OCI-LY7 (cell line): ENCODE data around the gene ANKDD1B. TPM values are rescaled to one million over a fixed set of nuclear protein-coding genes. Genes with fewer than 3 reads are reported as not detected.

Source experiments
- BruUV-seq: library from RNA; stranded (reverse); fragments of 400-500 nt; replicated peaks from 2 replicates; lab custom pipeline; 2021; lab: Mats Ljungman, UMichigan
- CTCF ChIA-PET: fragments of 300-600 bp; sonication (Branson Sonifier 250); formaldehyde crosslinking; loops from one replicate; lab custom pipeline; 2022; ENCODE audit warnings: antibody characterized with exemption; ENCODE audit not compliant: unreplicated experiment; lab: Charles Lee
- POLR2A ChIA-PET: fragments of 300-600 bp; sonication (Branson Sonifier 250); formaldehyde crosslinking; loops from one replicate; lab custom pipeline; 2022; ENCODE audit warnings: antibody characterized with exemption; lab: Charles Lee
- DNase-seq: peaks from one replicate; pipeline ENCODE4 v3.0.0-alpha.2; 2015; ENCODE audit warnings: low spot score
- H2AFZ ChIP-seq: fragments of 200-600 bp; sonication (generic), shearing (Covaris generic); 2 replicates; pipeline ENCODE4 v1.6.1; 2014; ENCODE audit warnings: mild to moderate bottlenecking, antibody characterized with exemption, low read length, moderate library complexity
- H3K27ac ChIP-seq: fragments of 200-600 bp; sonication (generic); 2 replicates; pipeline ENCODE4 v1.5.1; 2014; ENCODE audit warnings: mixed run types, low read depth, mild to moderate bottlenecking, moderate library complexity, low read length, inconsistent platforms; ENCODE audit not compliant: poor library complexity, severe bottlenecking
- H3K36me3 ChIP-seq: fragments of 200-600 bp; sonication (generic); 2 replicates; pipeline ENCODE4 v1.6.1; 2014; ENCODE audit warnings: mild to moderate bottlenecking, antibody characterized with exemption, low read length, moderate library complexity, mixed read lengths; ENCODE audit not compliant: insufficient read depth
- H3K4me1 ChIP-seq: fragments of 200-600 bp; sonication (generic); 2 replicates; pipeline ENCODE4 v1.5.1; 2014; ENCODE audit warnings: mild to moderate bottlenecking, low read length; ENCODE audit not compliant: insufficient read depth, poor library complexity, severe bottlenecking
- H3K4me2 ChIP-seq: fragments of 200-600 bp; sonication (generic); 2 replicates; pipeline ENCODE4 v1.6.1; 2014; ENCODE audit warnings: mild to moderate bottlenecking, low read length
- H3K4me3 ChIP-seq: fragments of 200-600 bp; sonication (generic); 2 replicates; pipeline ENCODE4 v1.5.1; 2014; ENCODE audit warnings: mild to moderate bottlenecking, low read depth, low read length; ENCODE audit not compliant: poor library complexity, severe bottlenecking
- H3K79me2 ChIP-seq: fragments of 200-600 bp; sonication (generic); 2 replicates; pipeline ENCODE4 v1.6.1; 2016; ENCODE audit warnings: low read depth, mild to moderate bottlenecking, low read length, moderate library complexity, mixed read lengths; ENCODE audit not compliant: insufficient read depth
- H3K9me2 ChIP-seq: fragments of 200-600 bp; sonication (generic); 2 replicates; pipeline ENCODE4 v1.6.1; 2016; ENCODE audit warnings: mild to moderate bottlenecking, low read length, mixed read lengths; ENCODE audit not compliant: insufficient read depth
- H3K9me3 ChIP-seq: fragments of 200-600 bp; sonication (generic); 2 replicates; pipeline ENCODE4 v1.6.1; 2014; ENCODE audit warnings: mild to moderate bottlenecking, mixed run types, low read length, mixed read lengths
- H4K20me1 ChIP-seq: fragments of 200-600 bp; sonication (generic); 2 replicates; pipeline ENCODE4 v1.6.1; 2014; ENCODE audit warnings: mild to moderate bottlenecking, antibody characterized with exemption, low read length, moderate library complexity, mixed read lengths; ENCODE audit not compliant: insufficient read depth
- CTCF ChIP-seq: fragments of 200-600 bp; sonication (generic); conservative IDR thresholded peaks from 2 replicates; pipeline ENCODE4 v1.5.1; 2014; ENCODE audit warnings: mild to moderate bottlenecking, antibody characterized with exemption, low read length, moderate library complexity, mixed read lengths
- EZH2phosphoT487 ChIP-seq: fragments of 200-600 bp; sonication (generic); IDR thresholded peaks from 2 replicates; pipeline ENCODE4 v1.6.1; 2018; ENCODE audit warnings: low read depth, borderline replicate concordance, mild to moderate bottlenecking, mixed run types, antibody characterized with exemption, low read length, moderate library complexity, mixed read lengths
- intact Hi-C: fragments of 100-400 bp; cut with micrococcal nuclease; formaldehyde crosslinking; loops from one replicate; pipeline ENCODE4 v1.10.0; 2022; ENCODE audit not compliant: unreplicated experiment
- total RNA-seq, 2 experiments: library from RNA; depleted of rRNA in 1 of 2; stranded (reverse); fragments of >200 nt in 1 of 2; shearing (Covaris generic) in 1 of 2; gene quantifications; 2 replicates each; pipeline ENCODE4 v1.2.3, GENCODE V29; 2014 to 2022

Gene ANKDD1B
- total RNA-seq, 2 experiments from 2014 or later: not detected

GRCh38 chr5:75617736-75618352 is 6.6 kb downstream of the ANKDD1B start:
- no TSS peak for BruUV-seq
- Histone ChIP-seq H3K4me2 (no peak overlapping the region), H3K36me3 (no peaks in the 10 kb centered on the region), H3K4me1 (no peaks in the 10 kb centered on the region), H3K4me3 (no peak overlapping the region), H3K79me2 (no peaks in the 10 kb centered on the region), H2AFZ (no peak overlapping the region), H3K9me3 (no peaks in the 10 kb centered on the region), H3K9me2 (no peaks in the 10 kb centered on the region), H4K20me1 (no peaks in the 10 kb centered on the region), H3K27ac (no peak overlapping the region)
- intact Hi-C loops: no loop called here
- no peak for DNase-seq
- POLR2A ChIA-PET: no interaction called here
- no peak for TF ChIP-seq EZH2phosphoT487
- TF ChIP-seq CTCF: no peak
- CTCF ChIA-PET: no interaction called here

DNA sequence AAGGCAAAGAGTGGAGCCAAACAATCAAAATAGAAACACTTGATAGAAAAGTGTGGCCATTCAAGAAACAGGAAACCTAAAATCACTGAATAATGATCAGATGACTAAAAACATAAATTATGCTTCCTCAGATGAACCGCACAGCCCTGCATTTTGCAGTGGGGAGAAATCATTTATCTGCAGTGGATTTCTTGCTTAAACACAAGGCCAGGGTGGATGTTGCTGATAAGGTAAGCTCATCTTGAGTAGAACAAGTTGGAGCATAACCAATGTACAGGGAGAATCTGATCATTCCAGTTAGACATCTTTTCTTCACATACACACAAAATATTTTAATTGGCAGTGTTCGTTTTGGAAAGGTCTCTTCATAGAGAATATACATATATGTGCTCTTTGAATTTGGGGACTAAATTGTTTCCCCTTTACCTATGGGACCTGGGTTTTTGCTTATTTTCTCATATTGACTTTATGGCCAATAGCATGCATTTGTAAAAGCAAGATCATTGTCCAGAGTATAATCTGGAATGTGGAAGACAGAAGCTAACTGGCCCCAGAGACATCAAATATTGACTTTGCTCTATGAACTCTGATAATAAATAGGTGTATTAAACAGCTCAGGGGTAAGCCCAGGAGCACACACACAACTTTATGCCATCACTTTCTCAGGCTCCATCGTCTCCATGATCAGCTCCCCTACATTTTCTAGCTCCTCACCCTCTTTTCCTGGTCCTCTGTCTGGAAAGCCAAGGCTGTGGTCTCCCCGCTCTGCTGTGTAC is 9.1 kb downstream of the ANKDD1B start:
- no peak overlapping the region for H3K4me2 ChIP-seq
- H2AFZ ChIP-seq: no peak overlapping the region
- no peak for DNase-seq
- TF ChIP-seq EZH2phosphoT487 (no peak), CTCF (no peak)
- no peak overlapping the region for H3K27ac ChIP-seq
- CTCF ChIA-PET: no interaction called here
- H3K4me1 ChIP-seq: no peaks in the 10 kb centered on the region
- POLR2A ChIA-PET: no interaction called here
- no peaks in the 10 kb centered on the region for H4K20me1 ChIP-seq
- H3K36me3 ChIP-seq: no peaks in the 10 kb centered on the region
- H3K9me3 ChIP-seq: no peaks in the 10 kb centered on the region
- H3K79me2 ChIP-seq: no peaks in the 10 kb centered on the region
- H3K9me2 ChIP-seq: no peaks in the 10 kb centered on the region
- no peak overlapping the region for H3K4me3 ChIP-seq
- intact Hi-C loops: no loop called here
- BruUV-seq: no TSS peak

DNA sequence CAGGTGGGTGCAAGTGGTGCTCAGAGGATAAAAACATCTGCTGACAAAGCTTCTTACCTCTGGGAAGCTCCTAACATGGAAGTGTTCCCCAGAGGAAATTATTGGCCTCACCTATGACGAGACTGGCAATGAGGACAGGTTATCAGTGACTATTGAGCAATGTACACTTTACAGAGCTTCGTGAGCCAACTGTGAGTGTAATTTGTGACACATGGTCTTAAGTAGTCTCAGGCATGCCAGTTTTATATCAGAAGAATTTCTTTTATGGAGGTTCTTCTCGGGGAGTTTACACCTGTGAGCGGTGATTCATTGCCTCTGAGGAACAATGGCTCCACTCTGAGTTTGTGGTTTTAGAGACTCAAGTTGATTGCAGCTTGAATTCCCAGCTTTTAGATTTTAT is 11.3 kb downstream of the ANKDD1B start:
- no peak for DNase-seq
- Histone ChIP-seq H3K4me2 (no peak overlapping the region), H3K36me3 (no peaks in the 10 kb centered on the region), H3K4me1 (no peaks in the 10 kb centered on the region), H3K27ac (no peak overlapping the region), H3K9me2 (no peaks in the 10 kb centered on the region), H3K9me3 (no peaks in the 10 kb centered on the region), H3K79me2 (no peaks in the 10 kb centered on the region), H3K4me3 (no peak overlapping the region), H2AFZ (no peak overlapping the region), H4K20me1 (no peaks in the 10 kb centered on the region)
- intact Hi-C loops: no loop called here
- BruUV-seq: no TSS peak
- no peak for TF ChIP-seq EZH2phosphoT487
- no peak for TF ChIP-seq CTCF
- POLR2A ChIA-PET: interaction anchor here (0.5 to 0.6 kb wide), 2 partner anchors 16 to 111 kb away, joined by 3 to 4 read pairs; partner anchors contain the start of genes CERT1 and POLK
- CTCF ChIA-PET: no interaction called here
